HepG2 (cell line): Measurements from ENCODE around the gene UGGT1. TPM values are rescaled to one million over a fixed set of nuclear protein-coding genes. Genes with fewer than 3 reads are reported as not detected.

Experiments used
- ARNT2 ChIP-seq: sonication (generic); formaldehyde crosslinking; IDR thresholded peaks from 2 replicates; pipeline ENCODE4 v1.8.0; 2022; ENCODE audit warnings: mild to moderate bottlenecking, low read depth, missing genetic modification reagents, moderate library complexity
- BRD4 ChIP-seq: sonication (generic); formaldehyde crosslinking; IDR thresholded peaks from 2 replicates; pipeline ENCODE4 v1.4.0; 2020; ENCODE audit warnings: missing genetic modification reagents
- HDAC2 ChIP-seq: sonication (generic); formaldehyde crosslinking; IDR thresholded peaks from 2 replicates; pipeline ENCODE4 v1.4.0; 2020; ENCODE audit warnings: missing genetic modification reagents
- HNF4A ChIP-seq: sonication (generic); formaldehyde crosslinking; IDR thresholded peaks from 2 replicates; pipeline ENCODE4 v1.4.0; 2020; ENCODE audit warnings: missing genetic modification reagents
- MED13 ChIP-seq: sonication (generic); formaldehyde crosslinking; IDR thresholded peaks from 2 replicates; pipeline ENCODE4 v1.5.0; 2020; ENCODE audit warnings: missing genetic modification reagents
- MEIS2 ChIP-seq: sonication (generic); formaldehyde crosslinking; IDR thresholded peaks from 2 replicates; pipeline ENCODE4 v1.9.0; 2021; ENCODE audit warnings: mild to moderate bottlenecking, missing genetic modification reagents
- MYPOP ChIP-seq: sonication (generic); formaldehyde crosslinking; IDR thresholded peaks from 2 replicates; pipeline ENCODE4 v1.8.1; 2023; ENCODE audit warnings: mild to moderate bottlenecking, moderate library complexity, missing genetic modification reagents
- PRDM15 ChIP-seq: sonication (generic); formaldehyde crosslinking; IDR thresholded peaks from 2 replicates; pipeline ENCODE4 v1.4.0; 2020; ENCODE audit warnings: missing genetic modification reagents
- RXRA ChIP-seq: sonication (generic); formaldehyde crosslinking; IDR thresholded peaks from 2 replicates; pipeline ENCODE4 v1.5.1; 2020; ENCODE audit warnings: missing genetic modification reagents
- SMAD1 ChIP-seq: sonication (generic); formaldehyde crosslinking; IDR thresholded peaks from 2 replicates; pipeline ENCODE4 v1.4.0; 2020; ENCODE audit warnings: missing genetic modification reagents, low read depth, mild to moderate bottlenecking, borderline replicate concordance
- SNRNP70 ChIP-seq: fragments of 200-400 bp; formaldehyde crosslinking; IDR thresholded peaks from 2 replicates; pipeline ENCODE4 v1.6.1; 2017; ENCODE audit warnings: mild to moderate bottlenecking, low read depth, low read length, moderate library complexity
- SP4 ChIP-seq: sonication (generic); formaldehyde crosslinking; IDR thresholded peaks from 2 replicates; pipeline ENCODE4 v1.8.1; 2023; ENCODE audit warnings: mild to moderate bottlenecking, missing genetic modification reagents
- ZBTB25 ChIP-seq: IDR thresholded peaks from 2 replicates; pipeline ENCODE4 v1.6.1; 2018; ENCODE audit warnings: missing genetic modification reagents
- ZNF263 ChIP-seq: sonication (generic); formaldehyde crosslinking; IDR thresholded peaks from 2 replicates; pipeline ENCODE4 v1.4.0; 2020; ENCODE audit warnings: missing genetic modification reagents
- ZNF274 ChIP-seq: sonication (generic); formaldehyde crosslinking; IDR thresholded peaks from 2 replicates; pipeline ENCODE4 v1.5.1; 2020; ENCODE audit warnings: mild to moderate bottlenecking, missing genetic modification reagents
- ZNF484 ChIP-seq: sonication (generic); formaldehyde crosslinking; IDR thresholded peaks from 2 replicates; pipeline ENCODE4 v1.5.1; 2020; ENCODE audit warnings: mild to moderate bottlenecking, low read depth, missing genetic modification reagents, borderline replicate concordance
- ZNF7 ChIP-seq: IDR thresholded peaks from 2 replicates; pipeline ENCODE4 v1.6.1; 2016; ENCODE audit warnings: missing biosample characterization, missing genetic modification reagents
- polyA plus RNA-seq, 8 experiments: library from polyadenylated mRNA; depleted of rRNA in 3 of 8; stranded (reverse) in 7 of 8; unstranded in 1 of 8; fragments of >200 nt; fragmentation: Illumina TruSeq in 4 of 8; extraction: Trizol in 4 of 8; gene quantifications; 2 replicates each; pipeline versions ENCODE4 v1.2.1 to v1.2.3, GENCODE V29; 2011 to 2016; ENCODE audit warnings: low read depth in 4 of 8, missing spikeins in 1 of 8, mixed read lengths in 1 of 8; ENCODE audit not compliant: insufficient read depth in 1 of 8
- total RNA-seq, 5 experiments: library from RNA; depleted of rRNA; stranded (reverse); fragments of >200 nt; fragmentation: Illumina TruSeq; extraction: Trizol; gene quantifications; 2 replicates each; pipeline ENCODE4 v1.2.3, GENCODE V29; 2016; ENCODE audit warnings: low read depth in 1 of 5
- TF ChIP-seq, protein P1 (sequence below): IDR thresholded peaks from 2 replicates; pipeline ENCODE4 v1.6.1; 2012; ENCODE audit warnings: low read depth, low read length, improper control_type of control experiment

The UGGT1 gene
- total and polyA plus RNA-seq, 2 of the 13 experiments (the other 11 are each of a cell fraction or from before 2014, with no cell fraction given): 35.8 to 83.2 TPM

DNA sequence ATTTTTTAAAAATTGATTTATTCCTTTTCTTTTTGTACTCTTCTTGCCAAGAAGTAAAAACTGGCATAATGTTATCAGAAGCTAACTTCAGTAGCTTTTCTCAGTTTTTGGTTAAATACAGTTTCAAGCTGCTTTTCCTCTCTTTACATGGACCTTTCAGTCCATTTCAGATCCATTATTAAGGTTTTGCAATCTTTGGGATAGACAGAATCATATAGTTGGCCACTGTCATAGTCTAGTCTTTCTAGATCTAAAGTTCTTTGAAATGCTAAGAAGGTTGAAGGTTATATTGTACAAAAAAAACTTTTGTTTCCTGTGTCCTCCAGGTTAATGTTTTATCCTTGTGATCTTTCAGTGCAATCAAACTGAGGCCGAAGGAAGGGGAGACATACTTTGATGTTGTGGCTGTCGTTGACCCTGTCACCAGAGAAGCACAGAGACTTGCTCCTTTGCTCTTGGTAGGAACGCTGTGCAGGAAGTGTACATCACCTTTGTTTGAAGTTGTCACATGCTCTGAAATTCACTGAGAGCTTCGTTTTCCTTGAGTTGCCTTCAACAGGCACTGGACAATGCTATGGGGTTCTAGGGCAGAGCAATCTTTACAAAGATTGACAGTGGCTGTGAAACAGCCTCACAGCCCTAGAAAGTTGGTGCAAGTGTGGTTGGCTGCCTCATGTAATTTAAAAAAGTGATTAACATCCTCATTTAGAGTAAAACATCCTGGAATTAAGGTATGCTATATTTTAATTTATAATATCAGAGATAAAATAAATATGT lies 79.1 kb downstream of the UGGT1 start (continued):
- TF ChIP-seq SMAD1 (CRISPR knock-in tag) (no peak), MEIS2 (CRISPR knock-in tag) (peak; percentile 100), MED13 (CRISPR knock-in tag) (peak; percentile 99), SNRNP70 (no peak), SP4 (CRISPR knock-in tag) (no peak), ARNT2 (CRISPR knock-in tag) (peak; percentile 76; the same call in 1 of the 2 replicates), HNF4A (peak; percentile 96), BRD4 (CRISPR knock-in tag) (no peak), PRDM15 (CRISPR knock-in tag) (no peak), ZBTB25 (peak; percentile 88; the same call in 1 of the 2 replicates), RXRA (peak; percentile 98), HDAC2 (peak; percentile 100; the same call in 1 of the 2 replicates), ZNF263 (0 out of 2 replicates have a peak, but pooled peaks have one; percentile 48), MYPOP (CRISPR knock-in tag) (peak; percentile 93), ZNF274 (CRISPR knock-in tag) (no peak), ZNF484 (no peak), ZNF7 (CRISPR knock-in tag) (no peak)
- TF ChIP-seq, protein P1, sequence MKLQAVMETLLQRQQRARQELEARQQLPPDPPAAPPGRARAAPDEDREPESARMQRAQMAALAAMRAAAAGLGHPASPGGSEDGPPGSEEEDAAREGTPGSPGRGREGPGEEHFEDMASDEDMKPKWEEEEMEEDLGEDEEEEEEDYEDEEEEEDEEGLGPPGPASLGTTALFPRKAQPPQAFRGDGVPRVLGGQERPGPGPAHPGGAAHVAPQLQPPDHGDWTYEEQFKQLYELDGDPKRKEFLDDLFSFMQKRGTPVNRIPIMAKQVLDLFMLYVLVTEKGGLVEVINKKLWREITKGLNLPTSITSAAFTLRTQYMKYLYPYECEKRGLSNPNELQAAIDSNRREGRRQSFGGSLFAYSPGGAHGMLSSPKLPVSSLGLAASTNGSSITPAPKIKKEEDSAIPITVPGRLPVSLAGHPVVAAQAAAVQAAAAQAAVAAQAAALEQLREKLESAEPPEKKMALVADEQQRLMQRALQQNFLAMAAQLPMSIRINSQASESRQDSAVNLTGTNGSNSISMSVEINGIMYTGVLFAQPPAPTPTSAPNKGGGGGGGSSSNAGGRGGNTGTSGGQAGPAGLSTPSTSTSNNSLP: peak; percentile 93
